Measurements from ENCODE around the gene HSD11B1L.

Gene HSD11B1L

GRCh38 chr19:5661483-5661882 lies 19.3 kb upstream of the HSD11B1L start:
- Mint-ChIP-seq H3K4me1 (peaks cover 6% of the 10 kb centered on the region), H3K4me3 (no peak overlapping the region), H3K27me3 (ENCODE audit: low read depth) (no peaks in the 10 kb centered on the region), H3K9me3 (no peaks in the 10 kb centered on the region), H3K36me3 (ENCODE audit: low read depth) (peaks cover 60% of the 10 kb centered on the region), H3K27ac (no peak overlapping the region)
- TF ChIP-seq CTCF (IDR thresholded peaks at IDR 0.05; ENCODE audit: unreplicated experiment in 3 of 3): no peak

- Mint-ChIP-seq H3K27me3 (ENCODE audit: low read depth) (no peaks in the 10 kb centered on the region), H3K9me3 (no peaks in the 10 kb centered on the region), H3K36me3 (ENCODE audit: low read depth) (peaks cover 64% of the 10 kb centered on the region), H3K4me1 (peaks cover 6% of the 10 kb centered on the region), H3K4me3 (no peak overlapping the region), H3K27ac (no peak overlapping the region)
- no peak for TF ChIP-seq CTCF (IDR thresholded peaks at IDR 0.05; ENCODE audit: unreplicated experiment in 3 of 3)
Measured at GRCh38 chr19:5663904-5664303, 16.9 kb upstream of the HSD11B1L start.

- Mint-ChIP-seq H3K36me3 (ENCODE audit: low read depth) (peaks cover 67% of the 10 kb centered on the region), H3K4me1 (peaks cover 6% of the 10 kb centered on the region), H3K9me3 (no peaks in the 10 kb centered on the region), H3K27me3 (ENCODE audit: low read depth) (no peaks in the 10 kb centered on the region), H3K27ac (peak overlapping the region in 1 of 3 experiments; percentile 23), H3K4me3 (no peak overlapping the region)
- no peak for TF ChIP-seq CTCF (IDR thresholded peaks at IDR 0.05; ENCODE audit: unreplicated experiment in 3 of 3)
Measured at GRCh38 chr19:5664515-5664914, 16.3 kb upstream of the HSD11B1L start.

- peak overlapping the region in 2 of 3 experiments; percentile 23 to 62 for H3K27ac Mint-ChIP-seq
- H3K4me3 Mint-ChIP-seq: no peak overlapping the region
- peak in 1 of 3 experiments; percentile 19 for TF ChIP-seq CTCF (IDR thresholded peaks at IDR 0.05; ENCODE audit: unreplicated experiment in 3 of 3)
- peaks cover 62% of the 10 kb centered on the region for H3K36me3 Mint-ChIP-seq (ENCODE audit: low read depth)
- H3K4me1 Mint-ChIP-seq: peaks cover 6% of the 10 kb centered on the region
- no peaks in the 10 kb centered on the region for H3K27me3 Mint-ChIP-seq (ENCODE audit: low read depth)
- no peaks in the 10 kb centered on the region for H3K9me3 Mint-ChIP-seq
Measured at GRCh38 chr19:5665781-5666513, 14.9 kb upstream of the HSD11B1L start.

- H3K27me3 Mint-ChIP-seq (ENCODE audit: low read depth): no peaks in the 10 kb centered on the region
- H3K27ac Mint-ChIP-seq: peak overlapping the region in 1 of 3 experiments; percentile 71
- peaks cover 6% of the 10 kb centered on the region for H3K4me1 Mint-ChIP-seq
- no peaks in the 10 kb centered on the region for H3K9me3 Mint-ChIP-seq
- no peak overlapping the region for H3K4me3 Mint-ChIP-seq
- H3K36me3 Mint-ChIP-seq (ENCODE audit: low read depth): peaks cover 55% of the 10 kb centered on the region
- TF ChIP-seq CTCF (IDR thresholded peaks at IDR 0.05; ENCODE audit: unreplicated experiment in 3 of 3): no peak
Measured at GRCh38 chr19:5666921-5667610, 13.8 kb upstream of the HSD11B1L start.
